Lung (tissue), 12 donors: ENCODE measurements around the gene E4F1. TPM values are rescaled to one million over a fixed set of nuclear protein-coding genes. Genes with fewer than 3 reads are reported as not detected.

ENCODE experiments used
- ATAC-seq: fragments of 200-7000 bp; cut with Tn5 transposase; one replicate; pipeline ENCODE4 v1.9.1; 2020; ENCODE audit warnings: moderate number of reproducible peaks; ENCODE audit not compliant: insufficient read depth, low FRiP score
- DNase-seq, 3 donors: peaks; one replicate each; pipeline ENCODE4 v3.0.0-alpha.2; 2013 to 2017
- H3K27ac ChIP-seq, 2 donors: one replicate each; pipeline ENCODE4 v1.5.1; 2013; ENCODE audit warnings: mild to moderate bottlenecking in 2 of 2, moderate library complexity in 2 of 2, control low read depth in 1 of 2, inconsistent platforms in 1 of 2, low read depth in 1 of 2, low read length in 1 of 2
- H3K27me3 ChIP-seq, 3 donors: one replicate each; pipeline ENCODE4 v1.5.1; 2013; ENCODE audit warnings: low read length in 2 of 3; ENCODE audit not compliant: control insufficient read depth in 3 of 3, insufficient read depth in 3 of 3
- H3K36me3 ChIP-seq, 4 donors: one replicate each; pipeline ENCODE4 v1.5.1; 2013; ENCODE audit warnings: low read length in 4 of 4, mild to moderate bottlenecking in 1 of 4, moderate library complexity in 1 of 4; ENCODE audit not compliant: control insufficient read depth in 4 of 4, insufficient read depth in 4 of 4
- H3K4me1 ChIP-seq, 5 donors: one replicate each; pipeline ENCODE4 v1.5.1; 2013; ENCODE audit warnings: low read length in 5 of 5, mild to moderate bottlenecking in 2 of 5, moderate library complexity in 1 of 5; ENCODE audit not compliant: control insufficient read depth in 5 of 5, insufficient read depth in 5 of 5
- H3K4me3 ChIP-seq: one replicate; pipeline ENCODE4 v1.5.1; 2013; ENCODE audit warnings: mild to moderate bottlenecking, control low read depth, moderate library complexity
- H3K9ac ChIP-seq, 2 donors: one replicate each; pipeline ENCODE4 v1.5.1; 2013; ENCODE audit warnings: low read length in 2 of 2, control low read depth in 1 of 2; ENCODE audit not compliant: insufficient read depth in 1 of 2
- H3K9me3 ChIP-seq, 4 donors: one replicate each; pipeline ENCODE4 v1.5.1; 2013; ENCODE audit warnings: low read length in 3 of 4, mild to moderate bottlenecking in 1 of 4, moderate library complexity in 1 of 4; ENCODE audit not compliant: control insufficient read depth in 4 of 4, insufficient read depth in 3 of 4
- CTCF ChIP-seq: IDR thresholded peaks from 2 replicates; pipeline ENCODE4 v1.5.1; 2012; ENCODE audit warnings: mild to moderate bottlenecking; ENCODE audit errors: control extremely low read depth, extremely low read depth
- WGBS, 2 donors: extraction: QIAGEN DNeasy Blood & Tissue Kit; methylation state at CpG; one replicate each; pipeline ENCODE4 v1.1.7; 2013; 5-methylcytosine and 5-hydroxymethylcytosine counted together
- polyA plus RNA-seq, 2 donors: library from polyadenylated mRNA; stranded (reverse); fragments of 200-250 nt; gene quantifications; one replicate each; pipeline ENCODE4 v1.2.1, GENCODE V29; 2013
- total RNA-seq, 2 donors: library from RNA; depleted of rRNA in 1 of 2; stranded (reverse); fragments of >200 nt in 1 of 2; gene quantifications; one replicate each; pipeline ENCODE4 v1.2.1, GENCODE V29; 2014 to 2021
- donor health status: control.
- donor health status: control.
- donor health status: Bipolar disorder and iron deficiency.
- donor health status: healthy.
- donor health status: DM: yes; HTN: yes; CAD: no.

E4F1 gene
- total and polyA plus RNA-seq, 4 donors = 21.0 to 30.2 (median 24.8) TPM

- TF ChIP-seq CTCF = no peak
- Histone ChIP-seq H3K9me3 (no peaks in the 10 kb centered on the region), H3K4me1 (peaks cover 0 to 11% (median 8%) of the 10 kb centered on the region in 5 donors), H3K27me3 (peaks cover 0 to 4% (median 0%) of the 10 kb centered on the region in 3 donors), H3K27ac (peak overlapping the region in 1 of 2 donors; percentile 99), H3K36me3 (peaks cover 0 to 33% (median 4%) of the 10 kb centered on the region in 4 donors), H3K4me3 (peak overlapping the region; percentile 93), H3K9ac (peak overlapping the region in 1 of 2 donors; percentile 6)
- 76 to 81% methylated on average over 18 of the region's 18 CpGs for WGBS, 2 donors
- DNase-seq (no peak), ATAC-seq (no peak)
Observed at GRCh38 chr16:2206420-2206779, 17.0 kb upstream of the E4F1 start.

- Histone ChIP-seq H3K9ac (no peak overlapping the region), H3K4me1 (peaks cover 0 to 14% (median 8%) of the 10 kb centered on the region in 5 donors), H3K9me3 (no peaks in the 10 kb centered on the region), H3K27ac (peak overlapping the region in 1 of 2 donors; percentile 26), H3K36me3 (peaks cover 0 to 33% (median 4%) of the 10 kb centered on the region in 4 donors), H3K27me3 (peaks cover 0 to 1% (median 0%) of the 10 kb centered on the region in 3 donors), H3K4me3 (no peak overlapping the region)
- WGBS, 2 donors = 74 to 92% methylated on average over 16 to 23 of the region's 23 CpGs
- DNase-seq = no peak
- no peak for ATAC-seq
- TF ChIP-seq CTCF = no peak
Observed at GRCh38 chr16:2206780-2207433, 16.5 kb upstream of the E4F1 start.

- 93% methylated on average over 9 of the region's 9 CpGs for whole genome bisulfite sequencing, 2 donors
Observed at GRCh38 chr16:2207872-2208271, 15.5 kb upstream of the E4F1 start.

More at GRCh38 chr16:2207872-2208271, 15.5 kb upstream of the E4F1 start:
- peaks cover 0 to 35% (median 4%) of the 10 kb centered on the region in 4 donors for H3K36me3 ChIP-seq
- no peaks in the 10 kb centered on the region for H3K9me3 ChIP-seq
- no peak for TF ChIP-seq CTCF
- DNase-seq (no peak), ATAC-seq (no peak)
- H3K27ac ChIP-seq = no peak overlapping the region
- no peak overlapping the region for H3K9ac ChIP-seq
- no peaks in the 10 kb centered on the region for H3K27me3 ChIP-seq
- H3K4me1 ChIP-seq = peaks cover 0 to 23% (median 8%) of the 10 kb centered on the region in 5 donors
- no peak overlapping the region for H3K4me3 ChIP-seq
